Neural cell (in vitro differentiated cells): ENCODE measurements around the gene RABGAP1L. TPM values are rescaled to one million over a fixed set of nuclear protein-coding genes. Genes with fewer than 3 reads are reported as not detected.

Experiments
- H2AFZ ChIP-seq: fragments of 200-600, 300-800 bp; sonication (generic), shearing (Covaris generic); 2 replicates; pipeline ENCODE4 v1.6.0; 2014; ENCODE audit warnings: low read depth, mild to moderate bottlenecking, antibody characterized with exemption, low read length, moderate library complexity
- H3F3A ChIP-seq: fragments of 200-600 bp; shearing (Covaris generic); 2 replicates; pipeline ENCODE4 v1.6.1; 2016; ENCODE audit warnings: mild to moderate bottlenecking, moderate library complexity, mixed read lengths, antibody characterized with exemption, low read length; ENCODE audit not compliant: insufficient read depth, poor library complexity, severe bottlenecking
- H3K27ac ChIP-seq: fragments of 200-600, 300-800 bp; sonication (generic), shearing (Covaris generic); 2 replicates; pipeline ENCODE4 v1.5.1; 2014; ENCODE audit warnings: mild to moderate bottlenecking, low read length, moderate library complexity
- H3K27me3 ChIP-seq: fragments of 300-800, 200-600 bp; sonication (generic), shearing (Covaris generic); 2 replicates; pipeline ENCODE4 v1.6.0; 2014; ENCODE audit warnings: mild to moderate bottlenecking, low read depth, low read length, moderate library complexity; ENCODE audit not compliant: insufficient read depth
- H3K36me3 ChIP-seq: fragments of 300-800, 200-600 bp; sonication (generic), shearing (Covaris generic); 2 replicates; pipeline ENCODE4 v1.5.1; 2014; ENCODE audit warnings: mild to moderate bottlenecking, antibody characterized with exemption, low read length, moderate library complexity; ENCODE audit not compliant: insufficient read depth
- H3K4me2 ChIP-seq: fragments of 300-800, 200-600 bp; sonication (generic), shearing (Covaris generic); 2 replicates; pipeline ENCODE4 v1.6.0; 2014; ENCODE audit warnings: mild to moderate bottlenecking, low read length
- H3K4me3 ChIP-seq: fragments of 300-800, 200-600 bp; sonication (generic), shearing (Covaris generic); 2 replicates; pipeline ENCODE4 v1.5.1; 2014; ENCODE audit warnings: mild to moderate bottlenecking, low read length, moderate library complexity
- H3K79me2 ChIP-seq: fragments of 200-600 bp; shearing (Covaris generic); replicated peaks from 2 replicates; pipeline ENCODE4 v1.6.0; 2014; ENCODE audit warnings: mild to moderate bottlenecking, low read length, moderate library complexity; ENCODE audit not compliant: insufficient read depth
- H3K9ac ChIP-seq: fragments of 300-800, 200-600 bp; sonication (generic), shearing (Covaris generic); 2 replicates; pipeline ENCODE4 v1.6.1; 2016; ENCODE audit warnings: mild to moderate bottlenecking, low read length, mixed read lengths
- H3K9me2 ChIP-seq: fragments of 200-600 bp; shearing (Covaris generic); 2 replicates; pipeline ENCODE4 v1.6.1; 2016; ENCODE audit warnings: mild to moderate bottlenecking, low read length, mixed read lengths; ENCODE audit not compliant: insufficient read depth
- H3K9me3 ChIP-seq: fragments of 200-600, 300-800 bp; sonication (generic), shearing (Covaris generic); 2 replicates; pipeline ENCODE4 v1.6.1; 2016; ENCODE audit warnings: mild to moderate bottlenecking, mixed run types, low read length, moderate library complexity, mixed read lengths
- H4K20me1 ChIP-seq: fragments of 200-600 bp; shearing (Covaris generic); 2 replicates; pipeline ENCODE4 v1.6.1; 2016; ENCODE audit warnings: mild to moderate bottlenecking, mixed run types; ENCODE audit not compliant: insufficient read depth
- EP300 ChIP-seq: fragments of 450-650 bp; conservative IDR thresholded peaks from 2 replicates; pipeline ENCODE4 v1.6.1; 2014; ENCODE audit warnings: antibody characterized with exemption, mild to moderate bottlenecking, moderate library complexity; ENCODE audit not compliant: poor library complexity, severe bottlenecking
- EZH2 ChIP-seq: fragments of 200-600, 300-800 bp; shearing (Covaris generic), sonication (generic); IDR thresholded peaks from 2 replicates; pipeline ENCODE4 v1.6.1; 2014; ENCODE audit warnings: antibody characterized with exemption, low read length, borderline replicate concordance, mild to moderate bottlenecking; ENCODE audit not compliant: insufficient read depth, poor library complexity, severe bottlenecking
- MXI1 ChIP-seq: fragments of 450-650 bp; conservative IDR thresholded peaks from 2 replicates; pipeline ENCODE4 v1.6.1; 2014; ENCODE audit warnings: antibody characterized with exemption, mild to moderate bottlenecking; ENCODE audit not compliant: poor library complexity, severe bottlenecking
- POLR2AphosphoS5 ChIP-seq: IDR thresholded peaks from 2 replicates; pipeline ENCODE4 v1.6.1; 2012
- RAD21 ChIP-seq: fragments of 450-650 bp; conservative IDR thresholded peaks from 2 replicates; pipeline ENCODE4 v1.6.1; 2014; ENCODE audit warnings: antibody characterized with exemption, mild to moderate bottlenecking, moderate library complexity
- SMC3 ChIP-seq: fragments of 450-650 bp; conservative IDR thresholded peaks from 2 replicates; pipeline ENCODE4 v1.6.1; 2014; ENCODE audit warnings: antibody characterized with exemption, mild to moderate bottlenecking, moderate library complexity; ENCODE audit not compliant: poor library complexity
- TAF1 ChIP-seq: IDR thresholded peaks from 2 replicates; pipeline ENCODE4 v1.6.1; 2012; ENCODE audit warnings: low read depth
- polyA plus RNA-seq: library from polyadenylated mRNA; depleted of rRNA; stranded (reverse); fragments of >200 nt; gene quantifications from 2 replicates; pipeline ENCODE4 v1.2.3, GENCODE V29; 2014
- TF ChIP-seq, protein P1 (sequence below): IDR thresholded peaks from 2 replicates; pipeline ENCODE4 v1.6.1; 2012; ENCODE audit warnings: borderline replicate concordance
- TF ChIP-seq, protein P2 (sequence below): fragments of 450-650 bp; IDR thresholded peaks from 2 replicates; pipeline ENCODE4 v1.5.1; 2014; ENCODE audit warnings: antibody characterized with exemption, mild to moderate bottlenecking, moderate library complexity; ENCODE audit not compliant: poor library complexity, severe bottlenecking

RABGAP1L gene
- polyA plus RNA-seq, 1 donor from 2014 or later = 32.2 TPM

DNA sequence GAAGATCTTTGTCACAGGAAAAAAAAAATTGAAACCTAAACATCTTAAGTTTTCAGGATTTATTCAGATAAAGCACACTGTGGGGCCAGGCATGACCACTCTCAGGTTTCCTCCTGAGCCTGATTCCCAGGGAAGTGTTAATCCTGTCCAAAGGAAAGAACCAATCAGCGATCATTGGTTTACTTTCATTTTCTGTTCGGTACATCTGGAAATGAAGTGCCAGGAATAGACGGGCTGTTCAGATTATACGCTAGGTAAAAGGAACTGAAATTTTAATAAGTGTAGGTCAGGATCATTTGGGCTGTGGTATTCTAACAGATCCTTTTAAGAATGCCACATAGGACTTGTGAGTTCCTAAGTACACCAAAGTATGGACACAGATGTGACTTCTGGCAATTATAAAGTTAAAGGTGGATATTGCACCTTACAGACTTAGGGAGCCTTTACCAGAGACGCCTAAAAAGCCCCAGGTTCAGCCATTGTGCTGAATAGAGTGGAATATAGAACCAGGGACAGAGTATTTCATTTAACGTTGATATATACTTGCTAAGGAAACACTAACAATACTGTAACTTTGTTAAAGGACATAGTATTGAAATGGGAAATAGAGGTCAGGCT is 831.2 kb downstream of the RABGAP1L start:
- H3K9me3 ChIP-seq = no peaks in the 10 kb centered on the region
- no peaks in the 10 kb centered on the region for H3F3A ChIP-seq
- no peak overlapping the region for H3K4me3 ChIP-seq
- no peak overlapping the region for H3K27ac ChIP-seq
- H3K9me2 ChIP-seq = no peaks in the 10 kb centered on the region
- no peaks in the 10 kb centered on the region for H3K79me2 ChIP-seq
- no peak overlapping the region for H3K4me2 ChIP-seq
- H3K36me3 ChIP-seq = no peaks in the 10 kb centered on the region
- no peak overlapping the region for H2AFZ ChIP-seq
- no peaks in the 10 kb centered on the region for H4K20me1 ChIP-seq
- TF ChIP-seq EP300 = no peak
- TF ChIP-seq, protein P1, sequence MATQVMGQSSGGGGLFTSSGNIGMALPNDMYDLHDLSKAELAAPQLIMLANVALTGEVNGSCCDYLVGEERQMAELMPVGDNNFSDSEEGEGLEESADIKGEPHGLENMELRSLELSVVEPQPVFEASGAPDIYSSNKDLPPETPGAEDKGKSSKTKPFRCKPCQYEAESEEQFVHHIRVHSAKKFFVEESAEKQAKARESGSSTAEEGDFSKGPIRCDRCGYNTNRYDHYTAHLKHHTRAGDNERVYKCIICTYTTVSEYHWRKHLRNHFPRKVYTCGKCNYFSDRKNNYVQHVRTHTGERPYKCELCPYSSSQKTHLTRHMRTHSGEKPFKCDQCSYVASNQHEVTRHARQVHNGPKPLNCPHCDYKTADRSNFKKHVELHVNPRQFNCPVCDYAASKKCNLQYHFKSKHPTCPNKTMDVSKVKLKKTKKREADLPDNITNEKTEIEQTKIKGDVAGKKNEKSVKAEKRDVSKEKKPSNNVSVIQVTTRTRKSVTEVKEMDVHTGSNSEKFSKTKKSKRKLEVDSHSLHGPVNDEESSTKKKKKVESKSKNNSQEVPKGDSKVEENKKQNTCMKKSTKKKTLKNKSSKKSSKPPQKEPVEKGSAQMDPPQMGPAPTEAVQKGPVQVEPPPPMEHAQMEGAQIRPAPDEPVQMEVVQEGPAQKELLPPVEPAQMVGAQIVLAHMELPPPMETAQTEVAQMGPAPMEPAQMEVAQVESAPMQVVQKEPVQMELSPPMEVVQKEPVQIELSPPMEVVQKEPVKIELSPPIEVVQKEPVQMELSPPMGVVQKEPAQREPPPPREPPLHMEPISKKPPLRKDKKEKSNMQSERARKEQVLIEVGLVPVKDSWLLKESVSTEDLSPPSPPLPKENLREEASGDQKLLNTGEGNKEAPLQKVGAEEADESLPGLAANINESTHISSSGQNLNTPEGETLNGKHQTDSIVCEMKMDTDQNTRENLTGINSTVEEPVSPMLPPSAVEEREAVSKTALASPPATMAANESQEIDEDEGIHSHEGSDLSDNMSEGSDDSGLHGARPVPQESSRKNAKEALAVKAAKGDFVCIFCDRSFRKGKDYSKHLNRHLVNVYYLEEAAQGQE = no peak
- TF ChIP-seq RAD21 = no peak
- TF ChIP-seq EZH2 = no peak
- TF ChIP-seq MXI1 = no peak
- TF ChIP-seq POLR2AphosphoS5 = no peak
- TF ChIP-seq, protein P2, sequence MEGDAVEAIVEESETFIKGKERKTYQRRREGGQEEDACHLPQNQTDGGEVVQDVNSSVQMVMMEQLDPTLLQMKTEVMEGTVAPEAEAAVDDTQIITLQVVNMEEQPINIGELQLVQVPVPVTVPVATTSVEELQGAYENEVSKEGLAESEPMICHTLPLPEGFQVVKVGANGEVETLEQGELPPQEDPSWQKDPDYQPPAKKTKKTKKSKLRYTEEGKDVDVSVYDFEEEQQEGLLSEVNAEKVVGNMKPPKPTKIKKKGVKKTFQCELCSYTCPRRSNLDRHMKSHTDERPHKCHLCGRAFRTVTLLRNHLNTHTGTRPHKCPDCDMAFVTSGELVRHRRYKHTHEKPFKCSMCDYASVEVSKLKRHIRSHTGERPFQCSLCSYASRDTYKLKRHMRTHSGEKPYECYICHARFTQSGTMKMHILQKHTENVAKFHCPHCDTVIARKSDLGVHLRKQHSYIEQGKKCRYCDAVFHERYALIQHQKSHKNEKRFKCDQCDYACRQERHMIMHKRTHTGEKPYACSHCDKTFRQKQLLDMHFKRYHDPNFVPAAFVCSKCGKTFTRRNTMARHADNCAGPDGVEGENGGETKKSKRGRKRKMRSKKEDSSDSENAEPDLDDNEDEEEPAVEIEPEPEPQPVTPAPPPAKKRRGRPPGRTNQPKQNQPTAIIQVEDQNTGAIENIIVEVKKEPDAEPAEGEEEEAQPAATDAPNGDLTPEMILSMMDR = no peak
- no peak for TF ChIP-seq SMC3
- no peak for TF ChIP-seq TAF1
- no peak overlapping the region for H3K9ac ChIP-seq
- no peaks in the 10 kb centered on the region for H3K27me3 ChIP-seq

DNA sequence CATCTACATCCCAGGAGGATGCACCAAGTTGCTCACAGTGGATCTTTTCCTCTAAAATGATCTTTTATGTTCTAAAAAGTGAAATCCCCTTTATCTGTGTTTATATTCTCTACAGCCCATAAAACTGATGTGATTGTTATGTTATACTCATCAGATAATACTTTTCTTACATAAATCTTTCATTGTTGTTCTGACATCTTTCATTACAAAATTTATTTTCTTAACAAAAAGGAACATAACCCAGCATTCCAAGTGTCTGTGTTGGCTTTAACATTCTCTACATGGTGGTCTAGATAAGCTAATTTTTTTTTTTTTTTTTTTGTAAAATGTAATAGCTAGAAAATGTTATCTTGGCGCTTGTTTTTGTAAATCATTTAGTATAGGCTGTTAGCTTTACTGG is 832.2 kb downstream of the RABGAP1L start:
- TF ChIP-seq EP300 (no peak), SMC3 (no peak), TAF1 (no peak), POLR2AphosphoS5 (no peak), MXI1 (no peak), EZH2 (no peak)
- TF ChIP-seq, protein P1 = no peak
- Histone ChIP-seq H4K20me1 (no peaks in the 10 kb centered on the region), H3K36me3 (no peaks in the 10 kb centered on the region), H3K27me3 (no peaks in the 10 kb centered on the region), H3K27ac (no peak overlapping the region), H3K9me3 (no peaks in the 10 kb centered on the region), H3K79me2 (no peaks in the 10 kb centered on the region), H3F3A (no peaks in the 10 kb centered on the region), H2AFZ (no peak overlapping the region), H3K9me2 (no peaks in the 10 kb centered on the region), H3K4me3 (no peak overlapping the region), H3K4me2 (no peak overlapping the region), H3K9ac (no peak overlapping the region)
